ENCODE data around the gene SRRM3. TPM values are rescaled to one million over a fixed set of nuclear protein-coding genes. Genes with fewer than 3 reads are reported as not detected.
"Not testable (repeated sequence)": the region's sequence is repeated elsewhere in the genome, so short reads cannot be mapped to it uniquely, and the experiment has no call there.

SRRM3 gene
- polyA plus RNA-seq, 1 donor, result 5.8 TPM

- Histone ChIP-seq H3K27me3 (ENCODE audit: control insufficient read depth, insufficient read depth, low read length) (peaks cover 7% of the 10 kb centered on the region), H3K9me3 (ENCODE audit: control insufficient read depth, low read depth, low read length) (peaks cover 2% of the 10 kb centered on the region), H3K27ac (ENCODE audit: low read length) (peak within 1 kb of the TSS; percentile 85), H3K4me1 (ENCODE audit: control insufficient read depth, insufficient read depth, low read length) (peaks cover 11% of the 10 kb centered on the region), H3K4me3 (ENCODE audit: low read length) (peak within 1 kb of the TSS; percentile 84), H3K36me3 (ENCODE audit: control insufficient read depth, insufficient read depth, low read length) (peaks cover 6% of the 10 kb centered on the region)
- WGBS (ENCODE audit: insufficient coverage, low lambda C conversion rate), result no CpG with 5 or more reads among the region's 75 CpGs
- DNase-seq, result peak; percentile 77 to 85
Measured at GRCh38 chr7:76302347-76303201, 100.9 kb downstream of the SRRM3 start, which contains the start of gene HSPB1. TSS of gene HSPB1 (plus strand) at chr7:76302673. CDS start at chr7:76302713, 40 bp downstream.

- DNase-seq, result peak; percentile 74 to 83
- Histone ChIP-seq H3K36me3 (ENCODE audit: control insufficient read depth, insufficient read depth, low read length) (peaks cover 6% of the 10 kb centered on the region), H3K4me3 (ENCODE audit: low read length) (peak overlapping the region; percentile 84), H3K27me3 (ENCODE audit: control insufficient read depth, insufficient read depth, low read length) (peaks cover 7% of the 10 kb centered on the region), H3K9me3 (ENCODE audit: control insufficient read depth, low read depth, low read length) (peaks cover 2% of the 10 kb centered on the region), H3K27ac (ENCODE audit: low read length) (peak overlapping the region; percentile 85), H3K4me1 (ENCODE audit: control insufficient read depth, insufficient read depth, low read length) (peaks cover 9% of the 10 kb centered on the region)
- no CpG with 5 or more reads among the region's 56 CpGs for WGBS (ENCODE audit: insufficient coverage, low lambda C conversion rate)
Measured at GRCh38 chr7:76303202-76304147, 101.8 kb downstream of the SRRM3 start.

- H3K27me3 ChIP-seq (ENCODE audit: control insufficient read depth, insufficient read depth, low read length), result peaks cover 7% of the 10 kb centered on the region
- WGBS (ENCODE audit: insufficient coverage, low lambda C conversion rate), result no CpG with 5 or more reads among the region's 10 CpGs
- peaks cover 2% of the 10 kb centered on the region for H3K9me3 ChIP-seq (ENCODE audit: control insufficient read depth, low read depth, low read length)
- peaks cover 6% of the 10 kb centered on the region for H3K36me3 ChIP-seq (ENCODE audit: control insufficient read depth, insufficient read depth, low read length)
- H3K4me3 ChIP-seq (ENCODE audit: low read length), result no peak overlapping the region
- peaks cover 9% of the 10 kb centered on the region for H3K4me1 ChIP-seq (ENCODE audit: control insufficient read depth, insufficient read depth, low read length)
- DNase-seq, result no peak
- H3K27ac ChIP-seq (ENCODE audit: low read length), result no peak overlapping the region
Measured at GRCh38 chr7:76304888-76305375, 103.2 kb downstream of the SRRM3 start.

GRCh38 chr7:76308874-76309273, 107.2 kb downstream of the SRRM3 start:
- WGBS (ENCODE audit: insufficient coverage, low lambda C conversion rate), result no CpG with 5 or more reads among the region's 12 CpGs
- not testable (repeated sequence) for H3K9me3 ChIP-seq (ENCODE audit: control insufficient read depth, low read depth, low read length); H3K4me1 ChIP-seq (ENCODE audit: control insufficient read depth, insufficient read depth, low read length); H3K27ac ChIP-seq (ENCODE audit: low read length); H3K36me3 ChIP-seq (ENCODE audit: control insufficient read depth, insufficient read depth, low read length); H3K4me3 ChIP-seq (ENCODE audit: low read length); H3K27me3 ChIP-seq (ENCODE audit: control insufficient read depth, insufficient read depth, low read length); DNase-seq

- DNase-seq; H3K27me3 ChIP-seq (ENCODE audit: control insufficient read depth, insufficient read depth, low read length); H3K9me3 ChIP-seq (ENCODE audit: control insufficient read depth, low read depth, low read length); H3K36me3 ChIP-seq (ENCODE audit: control insufficient read depth, insufficient read depth, low read length); H3K4me3 ChIP-seq (ENCODE audit: low read length); H3K4me1 ChIP-seq (ENCODE audit: control insufficient read depth, insufficient read depth, low read length); H3K27ac ChIP-seq (ENCODE audit: low read length): not testable (repeated sequence)
- WGBS (ENCODE audit: insufficient coverage, low lambda C conversion rate), result no CpG with 5 or more reads among the region's 50 CpGs
Measured at GRCh38 chr7:76309341-76310101, 107.8 kb downstream of the SRRM3 start.

- Histone ChIP-seq H3K9me3 (ENCODE audit: control insufficient read depth, low read depth, low read length) (no peaks in the 10 kb centered on the region), H3K27me3 (ENCODE audit: control insufficient read depth, insufficient read depth, low read length) (no peaks in the 10 kb centered on the region), H3K36me3 (ENCODE audit: control insufficient read depth, insufficient read depth, low read length) (no peaks in the 10 kb centered on the region), H3K4me3 (ENCODE audit: low read length) (no peak overlapping the region), H3K4me1 (ENCODE audit: control insufficient read depth, insufficient read depth, low read length) (no peaks in the 10 kb centered on the region), H3K27ac (ENCODE audit: low read length) (no peak overlapping the region)
- no peak for DNase-seq
- WGBS (ENCODE audit: insufficient coverage, low lambda C conversion rate), result no CpG with 5 or more reads among the region's 21 CpGs
Measured at GRCh38 chr7:76310102-76310957, 108.6 kb downstream of the SRRM3 start.

GRCh38 chr7:76311838-76312237, 110.1 kb downstream of the SRRM3 start:
- not testable (repeated sequence) for DNase-seq; H3K27ac ChIP-seq (ENCODE audit: low read length); H3K27me3 ChIP-seq (ENCODE audit: control insufficient read depth, insufficient read depth, low read length); H3K36me3 ChIP-seq (ENCODE audit: control insufficient read depth, insufficient read depth, low read length); H3K9me3 ChIP-seq (ENCODE audit: control insufficient read depth, low read depth, low read length); H3K4me1 ChIP-seq (ENCODE audit: control insufficient read depth, insufficient read depth, low read length); H3K4me3 ChIP-seq (ENCODE audit: low read length)
- whole genome bisulfite sequencing (ENCODE audit: insufficient coverage, low lambda C conversion rate), result no CpG with 5 or more reads among the region's 6 CpGs

- H3K36me3 ChIP-seq (ENCODE audit: control insufficient read depth, insufficient read depth, low read length), result no peaks in the 10 kb centered on the region
- no peaks in the 10 kb centered on the region for H3K27me3 ChIP-seq (ENCODE audit: control insufficient read depth, insufficient read depth, low read length)
- H3K9me3 ChIP-seq (ENCODE audit: control insufficient read depth, low read depth, low read length), result no peaks in the 10 kb centered on the region
- no peak overlapping the region for H3K4me3 ChIP-seq (ENCODE audit: low read length)
- peaks cover 7% of the 10 kb centered on the region for H3K4me1 ChIP-seq (ENCODE audit: control insufficient read depth, insufficient read depth, low read length)
- H3K27ac ChIP-seq (ENCODE audit: low read length), result no peak overlapping the region
- WGBS (ENCODE audit: insufficient coverage, low lambda C conversion rate), result no CpG with 5 or more reads among the region's 15 CpGs
- DNase-seq, result peak; percentile 86 to 93
Measured at GRCh38 chr7:76314042-76314721, 112.5 kb downstream of the SRRM3 start.

- H3K9me3 ChIP-seq (ENCODE audit: control insufficient read depth, low read depth, low read length); H3K36me3 ChIP-seq (ENCODE audit: control insufficient read depth, insufficient read depth, low read length); DNase-seq; H3K27ac ChIP-seq (ENCODE audit: low read length); H3K27me3 ChIP-seq (ENCODE audit: control insufficient read depth, insufficient read depth, low read length); H3K4me3 ChIP-seq (ENCODE audit: low read length); H3K4me1 ChIP-seq (ENCODE audit: control insufficient read depth, insufficient read depth, low read length): not testable (repeated sequence)
- WGBS (ENCODE audit: insufficient coverage, low lambda C conversion rate), result 100% methylated on average over 1 of the region's 6 CpGs
Measured at GRCh38 chr7:76314740-76315139, 113.0 kb downstream of the SRRM3 start.
